NCI-H2196 treated with DMSO at 0.1 percent for 48 hours (cell line): ENCODE measurements around the gene KIAA1958.
"Not testable (repeated sequence)": the region's sequence is repeated elsewhere in the genome, so short reads cannot be mapped to it uniquely, and the experiment has no call there.

ENCODE experiments used
- DNase-seq: peaks from one replicate; lab custom pipeline; 2025; ENCODE audit not compliant: unreplicated experiment; lab: John Stamatoyannopoulos, UW

Gene KIAA1958

GRCh38 chr9:112655668-112656067, 169.0 kb downstream of the KIAA1958 start:
- DNase-seq: no peak

GRCh38 chr9:112659906-112660305, 173.3 kb downstream of the KIAA1958 start:
- no peak for DNase-seq

- DNase-seq: no peak
Observed at GRCh38 chr9:112663681-112664080, 177.1 kb downstream of the KIAA1958 start.

GRCh38 chr9:112664531-112664930, 177.9 kb downstream of the KIAA1958 start:
- DNase-seq: no peak

- no peak for DNase-seq
Observed at GRCh38 chr9:112665347-112665746, 178.7 kb downstream of the KIAA1958 start.

- no peak for DNase-seq
Observed at GRCh38 chr9:112669326-112669725, 182.7 kb downstream of the KIAA1958 start.

GRCh38 chr9:112670991-112671625, 184.5 kb downstream of the KIAA1958 start:
- no peak for DNase-seq

GRCh38 chr9:112673221-112673620, 186.6 kb downstream of the KIAA1958 start:
- DNase-seq: not testable (repeated sequence)

GRCh38 chr9:112677040-112677439, 190.4 kb downstream of the KIAA1958 start:
- DNase-seq: no peak

DNA sequence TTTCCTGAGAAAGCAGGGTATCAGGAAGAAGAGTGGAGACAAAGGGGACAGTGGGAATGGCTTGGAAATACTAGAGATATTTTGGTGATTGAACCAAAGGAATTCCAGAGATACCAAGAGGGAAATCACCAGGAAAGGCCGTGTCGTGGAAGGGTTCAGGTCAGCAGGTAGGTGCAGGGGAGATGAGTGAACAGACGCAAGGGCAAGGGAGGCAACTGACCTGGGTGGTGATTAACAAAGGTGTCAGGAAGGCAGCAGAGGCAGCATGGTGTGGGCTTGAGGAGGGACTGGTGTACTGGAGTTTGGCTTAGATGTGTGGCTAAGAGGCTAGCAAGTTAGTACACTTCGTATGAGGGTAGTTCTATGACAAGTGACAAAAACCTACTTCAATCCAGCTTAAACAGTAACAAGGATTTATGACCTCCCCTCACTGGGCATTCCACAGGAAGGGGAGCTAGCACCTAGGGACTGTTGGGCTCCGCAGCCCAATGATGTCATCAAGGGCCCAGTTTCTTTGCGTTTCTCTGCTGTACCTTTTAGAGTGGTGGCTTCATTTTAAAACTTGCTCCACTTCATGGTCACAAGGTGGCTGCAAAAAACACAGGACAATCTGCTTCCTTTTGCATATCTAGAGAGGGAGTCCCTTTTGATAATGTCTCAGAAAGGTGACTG, 194.2 kb downstream of the KIAA1958 start:
- no peak for DNase-seq

DNA sequence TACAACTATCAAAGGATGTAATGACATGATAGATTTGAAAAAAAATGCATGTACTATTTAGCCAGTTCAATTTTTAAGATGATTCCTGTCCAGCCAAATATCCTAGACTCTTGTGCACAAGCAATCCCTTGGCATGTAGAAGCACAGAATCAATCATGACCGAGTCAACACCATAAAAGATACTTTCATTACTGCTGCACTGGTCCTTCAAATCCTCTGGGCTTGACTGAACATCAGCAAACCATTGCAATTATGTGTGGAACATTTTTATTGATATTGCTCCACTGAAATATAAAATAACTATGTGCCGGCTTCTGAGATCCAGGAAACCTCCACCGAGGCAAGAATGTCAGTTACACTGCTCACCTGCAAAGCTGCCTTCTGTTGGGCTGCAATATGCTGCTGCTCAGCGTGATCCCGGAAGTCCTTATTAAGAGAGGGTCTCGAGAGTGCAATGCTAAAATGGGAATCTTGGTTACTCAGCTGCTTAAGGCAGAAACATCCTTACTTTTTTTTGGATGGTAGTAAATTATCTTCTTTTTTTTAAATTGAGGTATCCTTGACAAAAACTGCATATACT, 202.6 kb downstream of the KIAA1958 start:
- DNase-seq: no peak

- DNase-seq: no peak
Observed at GRCh38 chr9:112694706-112695555, 208.3 kb downstream of the KIAA1958 start.

DNA sequence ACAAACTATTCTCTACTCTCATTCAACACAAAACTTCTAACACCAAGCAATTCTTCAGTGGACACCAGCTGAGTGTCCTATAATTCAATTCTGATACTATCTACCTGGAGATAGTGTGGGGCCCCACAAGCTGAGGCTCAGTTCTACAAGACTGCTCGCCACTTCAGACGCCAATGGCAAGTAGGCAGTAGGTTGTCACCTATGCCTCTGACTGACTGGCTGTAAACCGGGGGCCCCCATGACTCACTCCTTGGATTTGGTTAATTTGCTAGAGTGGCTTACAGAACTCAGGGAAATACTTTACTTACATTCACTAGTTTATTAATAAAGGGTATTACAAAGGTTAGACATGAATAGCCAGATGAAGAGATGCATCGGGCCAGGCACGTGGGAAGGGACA, 209.8 kb downstream of the KIAA1958 start:
- no peak for DNase-seq

DNA sequence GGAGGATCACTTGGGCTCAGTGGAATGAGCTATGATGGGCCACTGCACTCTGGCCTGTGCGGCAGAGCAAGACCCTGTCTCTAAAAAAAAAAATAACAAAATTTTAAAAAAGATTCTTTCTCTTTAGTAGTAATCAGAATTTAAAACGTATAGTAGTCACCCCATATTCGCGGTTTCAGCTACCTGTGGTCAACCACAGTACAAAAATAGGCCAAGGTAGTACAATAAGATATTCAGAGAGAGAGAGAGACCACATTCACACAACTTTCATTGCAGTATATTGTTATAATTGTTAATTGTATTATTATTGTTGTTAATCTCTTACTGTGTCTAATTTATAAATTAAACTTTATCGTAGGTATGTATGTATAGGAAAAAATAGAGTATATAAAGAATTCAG, 212.6 kb downstream of the KIAA1958 start:
- DNase-seq: no peak

- no peak for DNase-seq
Observed at GRCh38 chr9:112700085-112700484, 213.5 kb downstream of the KIAA1958 start.

DNA sequence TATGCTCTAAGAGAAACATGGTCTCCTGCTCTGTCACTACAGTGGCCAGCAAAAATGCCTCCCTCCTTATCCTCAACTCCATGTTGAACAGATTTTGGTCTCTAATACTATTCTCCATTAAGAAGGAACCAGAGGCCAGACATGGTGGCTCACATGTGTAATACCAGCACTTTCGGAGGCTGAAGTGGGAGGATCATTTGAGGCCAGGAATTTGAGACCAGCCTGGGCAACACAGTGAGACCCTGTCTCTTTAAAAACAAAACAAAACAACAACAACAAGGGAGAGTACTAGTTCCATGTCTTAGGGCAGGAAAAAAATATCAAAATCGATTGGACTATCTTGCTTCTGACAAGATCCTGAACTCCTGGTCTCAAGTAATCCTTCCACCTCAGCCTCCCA, 216.7 kb downstream of the KIAA1958 start:
- DNase-seq: no peak

- no peak for DNase-seq
Observed at GRCh38 chr9:112705768-112706427, 219.3 kb downstream of the KIAA1958 start.

DNA sequence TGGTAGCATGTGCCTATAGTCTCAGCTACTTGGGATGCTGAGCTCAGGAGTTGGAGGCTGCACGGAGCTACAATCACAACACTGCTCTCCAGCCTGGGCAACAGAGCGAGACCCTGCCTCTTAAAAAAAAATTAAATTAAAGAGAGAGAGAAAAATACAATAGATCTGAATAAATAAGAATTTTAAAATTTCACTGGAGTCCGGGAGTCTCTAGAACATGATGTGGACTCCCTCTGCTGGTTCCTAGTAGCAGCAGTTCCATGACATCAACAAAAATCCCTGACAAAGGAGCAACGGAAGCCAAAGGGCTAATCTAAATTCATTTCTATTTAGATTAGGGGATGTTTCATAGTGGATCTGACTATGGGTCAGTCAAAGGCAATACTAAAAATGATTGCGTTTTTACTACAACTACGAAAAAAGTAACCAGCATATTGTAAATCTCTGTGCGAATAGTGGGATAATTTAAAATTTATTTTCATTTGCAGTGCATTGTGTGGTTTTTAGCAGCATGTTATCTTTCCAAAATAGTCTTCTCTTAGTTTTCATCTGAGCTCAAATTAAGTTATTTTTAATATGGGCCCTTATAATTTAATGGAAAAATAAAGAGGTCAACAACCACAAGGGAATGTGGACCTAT, 224.5 kb downstream of the KIAA1958 start:
- DNase-seq: peak; percentile 24

- no peak for DNase-seq
Observed at GRCh38 chr9:112712678-112713077, 226.1 kb downstream of the KIAA1958 start.

DNA sequence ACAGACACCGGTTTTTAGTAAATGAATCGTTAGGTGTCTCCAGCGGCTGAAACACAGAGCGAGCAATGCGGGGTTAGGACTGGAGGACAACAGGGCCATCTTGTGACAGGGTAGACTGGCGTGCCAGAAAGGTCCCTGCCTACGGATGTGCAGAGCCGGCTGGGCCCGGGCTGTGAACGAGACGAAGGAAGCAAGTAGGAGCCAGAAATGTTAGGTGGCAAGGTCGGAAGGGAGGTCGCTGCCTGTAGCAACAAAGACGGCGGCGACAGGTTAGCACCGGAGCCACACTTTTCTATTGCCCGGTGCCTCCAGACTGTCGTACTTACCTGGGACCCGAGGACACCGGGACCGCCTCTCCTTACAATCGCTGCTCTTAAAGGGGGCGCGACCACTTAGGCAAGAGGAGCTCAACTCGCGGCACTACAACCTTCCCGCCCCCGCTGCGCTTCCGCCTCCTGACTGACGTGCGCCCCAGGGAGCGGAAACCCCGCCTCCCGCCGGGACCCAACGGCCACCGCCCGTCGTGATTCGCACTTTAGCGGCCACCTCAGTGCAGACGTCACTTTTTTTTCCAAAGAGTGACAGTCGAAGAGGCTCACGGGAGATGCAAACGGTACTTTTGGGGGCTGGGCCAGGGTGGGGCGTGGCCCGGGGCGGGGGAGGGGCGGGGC, 231.2 kb downstream of the KIAA1958 start, which contains the start of gene INIP:
INIP (minus strand) TSS at position 457 of the 671 bp plus-strand sequence. CDS start 1,632 bp downstream, outside the sequence.
- DNase-seq: peak; percentile 94
